HG03196 (cell line): ENCODE data around the gene TBL3.
A peak's percentile ranks its signal among the peaks of the same experiment; 100 is the strongest.

Experiments
- ATAC-seq: cut with Tn5 transposase; IDR thresholded peaks from one replicate; pipeline ENCODE4 v1.9.1; 2021; ENCODE audit not compliant: unreplicated experiment

The TBL3 gene

GRCh38 chr16:2013527-2013926, 41.7 kb downstream of the TBL3 start:
- no peak for ATAC-seq

DNA sequence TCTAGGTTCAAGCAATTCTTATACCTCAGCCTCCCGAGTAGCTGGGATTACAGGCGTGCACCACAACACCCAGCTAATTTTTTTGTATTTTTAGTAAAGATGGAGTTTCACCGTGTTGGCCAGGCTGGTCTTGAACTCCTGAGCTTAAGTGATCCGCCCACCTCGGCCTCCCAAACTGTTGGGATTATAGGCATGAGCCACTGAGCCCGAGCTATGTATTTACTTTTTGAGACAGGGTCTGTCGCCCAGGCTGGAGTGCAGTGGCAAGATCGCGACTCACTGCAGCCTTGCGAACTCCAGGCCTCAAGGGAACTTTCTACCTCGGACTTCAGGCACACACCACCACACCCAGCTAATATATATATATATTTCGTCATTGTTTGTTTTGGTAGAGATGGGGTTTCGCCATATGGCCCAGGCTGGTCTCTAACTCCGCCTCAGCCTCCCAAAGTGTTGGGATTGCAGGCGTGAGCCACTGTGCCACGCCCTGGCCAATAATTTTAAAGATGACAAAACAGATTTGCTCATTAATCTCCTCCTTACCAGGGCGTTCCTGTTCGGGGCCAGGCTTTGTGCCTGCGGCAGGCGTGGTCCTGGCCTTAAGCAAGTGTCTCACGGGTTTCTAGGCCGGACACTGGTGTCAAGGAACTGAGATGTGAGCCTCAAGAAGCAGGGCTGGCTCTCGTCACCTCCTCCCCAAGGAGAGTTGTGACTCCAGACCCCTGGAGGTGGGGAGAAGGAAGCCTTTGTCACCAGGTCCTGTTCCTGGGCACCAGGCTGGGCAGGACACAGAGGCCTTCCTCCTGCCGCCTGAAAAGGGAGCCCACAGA, 43.5 kb downstream of the TBL3 start:
- ATAC-seq, result no peak

DNA sequence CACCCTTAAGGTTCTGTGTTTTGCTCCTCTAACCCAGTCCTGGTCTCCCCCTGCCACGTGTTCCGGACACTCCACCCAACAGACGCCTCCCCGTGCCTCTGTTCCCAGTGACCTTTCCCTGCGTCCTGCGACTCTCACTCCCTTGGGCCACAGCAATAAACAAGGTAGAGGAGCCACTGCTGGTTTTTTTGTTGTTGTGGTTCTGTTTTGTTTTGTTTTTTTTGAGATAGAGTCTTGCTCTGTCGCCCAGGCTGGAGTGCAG, 44.0 kb downstream of the TBL3 start:
- ATAC-seq, result no peak

- ATAC-seq, result no peak
Measured at GRCh38 chr16:2016407-2016922, 44.6 kb downstream of the TBL3 start.

DNA sequence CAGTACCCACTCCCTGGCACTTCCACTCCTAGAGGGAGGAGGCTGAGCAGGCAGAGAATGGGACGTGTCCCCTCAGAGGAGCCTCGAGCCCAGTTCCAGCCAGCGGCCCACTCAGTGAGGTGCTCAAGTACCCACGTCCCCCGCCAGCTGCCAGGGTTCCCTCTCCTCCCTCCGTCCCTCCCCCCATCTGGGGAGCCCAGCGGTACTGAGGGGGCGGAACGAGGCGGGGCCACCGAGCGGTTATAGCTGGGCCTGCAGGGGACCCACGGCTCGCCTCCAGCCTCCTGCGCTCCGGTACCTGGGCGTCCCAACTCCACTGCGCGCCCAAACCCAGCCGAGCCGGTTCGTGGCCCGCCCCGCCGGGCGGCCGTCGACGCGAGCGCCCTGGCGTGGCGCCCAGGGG, 47.7 kb downstream of the TBL3 start, which contains the start of gene NPW:
Gene NPW, plus strand, starts transcription at position 268 of the 403 bp plus-strand sequence.
- no peak for ATAC-seq

DNA sequence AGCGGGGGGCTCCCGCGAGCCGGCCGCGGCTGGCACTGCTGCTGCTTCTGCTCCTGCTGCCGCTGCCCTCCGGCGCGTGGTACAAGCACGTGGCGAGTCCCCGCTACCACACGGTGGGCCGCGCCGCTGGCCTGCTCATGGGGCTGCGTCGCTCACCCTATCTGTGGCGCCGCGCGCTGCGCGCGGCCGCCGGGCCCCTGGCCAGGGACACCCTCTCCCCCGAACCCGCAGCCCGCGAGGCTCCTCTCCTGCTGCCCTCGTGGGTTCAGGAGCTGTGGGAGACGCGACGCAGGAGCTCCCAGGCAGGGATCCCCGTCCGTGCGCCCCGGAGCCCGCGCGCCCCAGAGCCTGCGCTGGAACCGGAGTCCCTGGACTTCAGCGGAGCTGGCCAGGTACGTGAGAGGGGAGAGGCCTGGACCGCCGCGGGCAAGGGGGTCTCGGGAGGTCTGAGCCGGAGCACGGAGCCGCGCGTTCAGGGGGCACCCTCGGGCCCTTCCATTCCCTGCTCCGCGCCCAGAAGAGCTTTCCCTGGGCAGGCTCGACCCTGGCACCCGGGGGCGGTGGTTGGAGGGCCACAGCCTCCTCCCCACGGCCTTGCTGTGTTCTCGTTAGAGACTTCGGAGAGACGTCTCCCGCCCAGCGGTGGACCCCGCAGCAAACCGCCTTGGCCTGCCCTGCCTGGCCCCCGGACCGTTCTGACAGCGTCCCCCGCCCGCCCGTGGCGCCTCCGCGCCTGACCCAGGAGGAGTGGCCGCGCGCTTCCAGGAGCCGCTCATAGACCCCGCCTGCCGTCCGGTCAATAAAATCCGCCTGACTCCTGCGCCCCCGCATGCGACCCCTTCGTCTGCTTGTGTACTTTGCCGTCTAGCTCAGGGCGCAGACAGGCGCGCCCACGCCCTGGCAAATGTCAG, 48.3 kb downstream of the TBL3 start:
- ATAC-seq, result no peak

GRCh38 chr16:2022723-2023091, 50.9 kb downstream of the TBL3 start:
- ATAC-seq, result no peak

DNA sequence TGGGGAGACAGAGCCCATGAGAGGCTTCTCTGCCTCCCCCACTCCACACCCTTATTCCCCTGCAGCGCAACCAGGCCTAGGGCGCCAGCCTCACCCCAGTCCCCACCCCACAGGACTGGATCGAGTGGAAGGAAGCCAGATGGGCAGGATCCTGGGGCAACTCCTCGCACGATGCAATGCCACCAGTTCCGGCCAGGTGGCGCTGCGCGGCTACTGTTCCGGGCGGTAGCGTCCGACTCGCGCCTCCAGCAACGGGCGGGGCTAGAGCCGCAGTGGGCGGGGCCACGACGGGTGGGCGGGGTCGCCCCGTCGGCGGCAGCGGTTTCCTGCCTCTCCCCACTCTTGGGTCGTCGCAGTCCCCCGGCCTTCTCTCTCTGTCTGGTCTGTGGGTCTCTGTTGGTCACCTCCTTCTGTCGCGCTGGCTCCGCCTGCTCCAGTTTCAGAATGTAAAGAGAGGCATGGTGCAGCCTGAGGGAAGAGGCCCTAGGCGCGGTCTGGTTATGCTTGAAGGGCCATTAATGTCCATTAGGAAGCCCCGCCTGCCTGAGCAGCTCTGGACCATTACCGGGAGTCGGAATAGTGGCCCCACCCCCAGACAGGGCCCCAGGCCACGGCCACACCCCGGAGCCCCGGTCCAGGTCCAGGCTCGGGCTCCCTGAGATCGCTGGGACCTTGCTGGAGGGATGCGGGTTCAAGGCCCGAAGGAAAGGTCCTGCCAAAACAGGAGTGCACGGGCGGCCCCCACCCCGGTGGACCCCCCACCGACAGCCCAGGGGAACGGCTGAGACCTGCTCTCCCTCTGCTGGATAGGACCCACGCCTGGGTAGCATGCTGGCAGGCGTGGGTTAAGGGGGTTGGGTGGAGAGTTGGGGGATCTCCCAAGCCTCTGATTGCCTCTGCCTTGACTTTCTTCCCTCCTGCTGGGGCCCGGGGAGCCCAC, 51.5 kb downstream of the TBL3 start:
- ATAC-seq, result peak; percentile 73

GRCh38 chr16:2024032-2024420, 52.2 kb downstream of the TBL3 start:
- ATAC-seq, result no peak

DNA sequence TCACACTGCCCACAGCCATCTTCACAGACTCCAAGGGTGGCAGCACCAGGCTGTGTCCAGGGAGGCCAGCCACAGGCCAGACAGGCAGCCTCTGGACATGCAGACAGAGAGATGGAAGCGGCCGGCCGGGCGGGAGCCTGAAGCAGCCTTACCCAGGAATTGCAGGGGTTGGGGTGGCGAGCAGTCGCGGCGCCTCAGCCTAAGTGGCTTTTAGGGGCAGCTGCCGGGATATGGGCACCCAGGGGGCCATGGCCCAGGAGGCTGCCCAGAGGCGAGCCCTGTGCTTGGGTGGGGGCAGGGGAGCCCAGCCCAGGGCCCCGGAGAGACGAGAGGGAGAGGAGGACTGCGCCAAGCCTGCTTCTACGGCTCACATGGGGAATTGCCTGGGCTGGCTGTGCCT, 53.4 kb downstream of the TBL3 start:
- ATAC-seq, result no peak

- ATAC-seq, result no peak
Measured at GRCh38 chr16:2025878-2026460, 54.1 kb downstream of the TBL3 start.

- ATAC-seq, result no peak
Measured at GRCh38 chr16:2026461-2027023, 54.7 kb downstream of the TBL3 start, which contains the start of gene NHERF2. TSS of gene NHERF2 (plus strand) at chr16:2026902. CDS start at chr16:2027006, 104 bp downstream.

- ATAC-seq, result no peak
Measured at GRCh38 chr16:2027024-2028010, 55.5 kb downstream of the TBL3 start.

- no peak for ATAC-seq
Measured at GRCh38 chr16:2028146-2028545, 56.3 kb downstream of the TBL3 start.

- no peak for ATAC-seq
Measured at GRCh38 chr16:2028620-2029220, 56.9 kb downstream of the TBL3 start.

DNA sequence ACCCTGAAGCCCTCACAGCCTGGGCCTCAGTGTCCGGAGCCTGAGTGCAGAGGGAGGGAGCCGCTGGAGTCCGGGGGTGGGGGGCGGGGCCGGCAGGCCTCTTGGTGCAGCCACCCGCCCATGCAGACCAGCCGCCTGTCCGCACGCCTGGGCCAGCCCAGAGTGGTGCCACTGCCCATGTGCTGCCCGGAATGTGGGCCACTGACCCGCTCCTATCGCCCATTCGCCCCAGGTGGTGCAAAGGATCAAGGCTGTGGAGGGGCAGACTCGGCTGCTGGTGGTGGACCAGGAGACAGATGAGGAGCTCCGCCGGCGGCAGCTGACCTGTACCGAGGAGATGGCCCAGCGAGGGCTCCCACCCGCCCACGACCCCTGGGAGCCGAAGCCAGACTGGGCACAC, 57.5 kb downstream of the TBL3 start:
- ATAC-seq, result no peak

GRCh38 chr16:2030036-2030435, 58.2 kb downstream of the TBL3 start:
- no peak for ATAC-seq

- ATAC-seq, result no peak
Measured at GRCh38 chr16:2031081-2031577, 59.3 kb downstream of the TBL3 start.
